IMR-90 (cell line): ENCODE measurements around the gene HTT. TPM values are rescaled to one million over a fixed set of nuclear protein-coding genes. Genes with fewer than 3 reads are reported as not detected.

Source experiments
- ATAC-seq: fragments of 200-7000 bp; cut with Tn5 transposase; 2 replicates; pipeline ENCODE4 v1.9.1; 2020; ENCODE audit warnings: low read depth, mild to moderate bottlenecking, moderate library complexity
- BruUV-seq: library from RNA; stranded (reverse); fragments of 400-500 nt; replicated peaks from 2 replicates; lab custom pipeline; 2021; lab: Mats Ljungman, UMichigan
- CTCF ChIA-PET: fragments of 300-600 bp; formaldehyde crosslinking; extraction: SDS; loops from one replicate; lab custom pipeline; 2021; ENCODE audit warnings: antibody characterized with exemption; lab: Yijun Ruan, JAX
- POLR2A ChIA-PET: fragments of 300-600 bp; sonication (Branson Sonifier 250); formaldehyde crosslinking; loops from one replicate; lab custom pipeline; 2022; ENCODE audit warnings: antibody characterized with exemption; ENCODE audit not compliant: unreplicated experiment; lab: Charles Lee
- DNase-seq: peaks from one replicate; pipeline ENCODE4 v3.0.0; 2013
- H2AFZ ChIP-seq: replicated peaks from 2 replicates; pipeline ENCODE3; 2013; ENCODE audit warnings: low read length, mild to moderate bottlenecking; ENCODE audit not compliant: poor library complexity
- H2AK5ac ChIP-seq: 2 replicates; pipeline ENCODE4 v1.6.1; 2013; ENCODE audit warnings: low read depth, low read length, inconsistent platforms
- H2AK9ac ChIP-seq: replicated peaks from 2 replicates; pipeline ENCODE3; 2013; ENCODE audit warnings: mild to moderate bottlenecking, low read depth, low read length, moderate library complexity; ENCODE audit not compliant: poor library complexity
- H2BK120ac ChIP-seq: 2 replicates; pipeline ENCODE4 v1.6.1; 2013; ENCODE audit warnings: low read depth, low read length, inconsistent platforms
- H2BK15ac ChIP-seq: 3 replicates; pipeline ENCODE4 v1.6.1; 2013; ENCODE audit warnings: low read depth, low read length, inconsistent platforms
- H2BK20ac ChIP-seq: 2 replicates; pipeline ENCODE4 v1.6.1; 2013; ENCODE audit warnings: low read depth, mild to moderate bottlenecking, inconsistent platforms, low read length, moderate library complexity
- H2BK5ac ChIP-seq: 2 replicates; pipeline ENCODE4 v1.6.1; 2013; ENCODE audit warnings: mild to moderate bottlenecking, low read depth, low read length, inconsistent platforms; ENCODE audit not compliant: poor library complexity, severe bottlenecking
- H3K14ac ChIP-seq: replicated peaks from 2 replicates; pipeline ENCODE4 v1.6.1; 2013; ENCODE audit warnings: low read depth, low read length, inconsistent platforms
- H3K18ac ChIP-seq: 2 replicates; pipeline ENCODE4 v1.6.1; 2013; ENCODE audit warnings: low read depth, low read length, control low read depth
- H3K23ac ChIP-seq: 2 replicates; pipeline ENCODE4 v1.6.1; 2013; ENCODE audit warnings: low read depth, low read length, inconsistent platforms
- H3K27ac ChIP-seq: 2 replicates; pipeline ENCODE4 v1.5.1; 2013; ENCODE audit warnings: mild to moderate bottlenecking, control low read depth, low read length; ENCODE audit not compliant: insufficient read depth
- H3K27me3 ChIP-seq: 2 replicates; pipeline ENCODE4 v1.6.1; 2013; ENCODE audit warnings: low read length; ENCODE audit not compliant: control insufficient read depth, insufficient read depth
- H3K36me3 ChIP-seq: 2 replicates; pipeline ENCODE4 v1.6.1; 2013; ENCODE audit warnings: low read length, mixed read lengths; ENCODE audit not compliant: control insufficient read depth, insufficient read depth
- H3K4ac ChIP-seq: 2 replicates; pipeline ENCODE4 v1.6.1; 2013; ENCODE audit warnings: low read depth, low read length, inconsistent platforms
- H3K4me1 ChIP-seq: 2 replicates; pipeline ENCODE4 v1.6.1; 2013; ENCODE audit warnings: low read length, mixed read lengths; ENCODE audit not compliant: control insufficient read depth, insufficient read depth
- H3K4me2 ChIP-seq: 2 replicates; pipeline ENCODE4 v1.6.1; 2013; ENCODE audit warnings: low read depth, mild to moderate bottlenecking, control low read depth, low read length, moderate library complexity
- H3K4me3 ChIP-seq: 2 replicates; pipeline ENCODE4 v1.5.1; 2013; ENCODE audit warnings: low read depth, mild to moderate bottlenecking, control low read depth, low read length, moderate library complexity; ENCODE audit not compliant: insufficient read depth
- H3K56ac ChIP-seq: 2 replicates; pipeline ENCODE4 v1.6.1; 2013; ENCODE audit warnings: low read length, inconsistent platforms; ENCODE audit not compliant: insufficient read depth; ENCODE audit errors: extremely low read depth
- H3K79me1 ChIP-seq, 2 experiments: 2 replicates each; pipeline ENCODE4 v1.6.1; 2013; ENCODE audit warnings: low read length in 2 of 2, inconsistent platforms in 1 of 2, low read depth in 1 of 2
- H3K9ac ChIP-seq: 2 replicates; pipeline ENCODE4 v1.6.1; 2013; ENCODE audit warnings: low read depth, low read length, control low read depth
- H3K9me1 ChIP-seq: 2 replicates; pipeline ENCODE4 v1.6.1; 2013; ENCODE audit warnings: low read length, inconsistent platforms; ENCODE audit not compliant: insufficient read depth
- H3K9me3 ChIP-seq: 2 replicates; pipeline ENCODE4 v1.6.1; 2013; ENCODE audit warnings: low read length; ENCODE audit not compliant: control insufficient read depth, insufficient read depth
- H4K20me1 ChIP-seq: 2 replicates; pipeline ENCODE4 v1.6.1; 2013; ENCODE audit warnings: low read length, inconsistent platforms; ENCODE audit not compliant: insufficient read depth
- H4K5ac ChIP-seq: 2 replicates; pipeline ENCODE4 v1.6.1; 2013; ENCODE audit warnings: mild to moderate bottlenecking, low read depth, low read length, control low read depth
- H4K8ac ChIP-seq, 2 experiments: 2 replicates each; pipeline ENCODE4 v1.6.1; 2013; ENCODE audit warnings: low read depth in 2 of 2, low read length in 2 of 2, control low read depth in 1 of 2, inconsistent platforms in 1 of 2
- H4K91ac ChIP-seq: 2 replicates; pipeline ENCODE4 v1.6.1; 2013; ENCODE audit warnings: low read depth, low read length, inconsistent platforms; ENCODE audit not compliant: insufficient read depth
- CHD1 ChIP-seq: IDR thresholded peaks from 2 replicates; pipeline ENCODE4 v1.6.1; 2012; ENCODE audit warnings: low read depth, low read length, improper control_type of control experiment
- MAZ ChIP-seq: IDR thresholded peaks from 2 replicates; pipeline ENCODE4 v1.6.1; 2012; ENCODE audit warnings: low read depth, mild to moderate bottlenecking, low read length, improper control_type of control experiment, moderate library complexity, borderline replicate concordance
- MXI1 ChIP-seq: IDR thresholded peaks from 2 replicates; pipeline ENCODE4 v1.6.1; 2012; ENCODE audit warnings: low read depth, mild to moderate bottlenecking, low read length, moderate library complexity, borderline replicate concordance
- RFX5 ChIP-seq: IDR thresholded peaks from 2 replicates; pipeline ENCODE4 v1.8.0; 2012; ENCODE audit warnings: low read depth, mild to moderate bottlenecking, low read length, moderate library complexity
- USF2 ChIP-seq: fragments of 150-350 bp; IDR thresholded peaks from 2 replicates; pipeline ENCODE4 v1.6.1; 2017; ENCODE audit warnings: mild to moderate bottlenecking, antibody characterized with exemption, low read length, low read depth
- WGBS, 2 experiments: methylation state at CpG; one replicate each; pipeline versions ENCODE4 v1.1.5 to v1.1.7; 2013; ENCODE audit warnings: missing lambda C conversion rate in 2 of 2; ENCODE audit not compliant: insufficient read length in 1 of 2; ENCODE audit errors: extremely low coverage in 2 of 2; 5-methylcytosine and 5-hydroxymethylcytosine counted together
- dilution Hi-C: fragments of 300-500 bp; cut with HindIII; formaldehyde crosslinking; loops from one replicate; pipeline ENCODE4 v1.14.3; 2018; ENCODE audit warnings: low sequenced_read_pairs; ENCODE audit not compliant: unreplicated experiment
- in situ Hi-C: fragments of 300-500 bp; cut with MboI; formaldehyde crosslinking; loops from 3 replicates; pipeline ENCODE4 v1.14.3; 2019; ENCODE audit warnings: low sequenced_read_pairs, inconsistent platforms, mixed read lengths
- intact Hi-C: fragments of 100-400 bp; cut with micrococcal nuclease; formaldehyde crosslinking; loops from 2 replicates; pipeline ENCODE4 v1.10.0; 2022
- polyA plus RNA-seq, 3 experiments: library from polyadenylated mRNA; depleted of rRNA; stranded (reverse); fragments of >200 nt; gene quantifications; 2 replicates each; pipeline ENCODE4 v1.2.3, GENCODE V29; 2012; ENCODE audit warnings: low replicate concordance in 1 of 3
- total RNA-seq: library from RNA; depleted of rRNA; stranded (reverse); fragments of >200 nt; gene quantifications from 2 replicates; pipeline ENCODE4 v1.2.3, GENCODE V29; 2012

HTT gene
- total and polyA plus RNA-seq, 2 of the 4 experiments (the other 2 are of a cell fraction), result 11.6 to 14.3 TPM

DNA sequence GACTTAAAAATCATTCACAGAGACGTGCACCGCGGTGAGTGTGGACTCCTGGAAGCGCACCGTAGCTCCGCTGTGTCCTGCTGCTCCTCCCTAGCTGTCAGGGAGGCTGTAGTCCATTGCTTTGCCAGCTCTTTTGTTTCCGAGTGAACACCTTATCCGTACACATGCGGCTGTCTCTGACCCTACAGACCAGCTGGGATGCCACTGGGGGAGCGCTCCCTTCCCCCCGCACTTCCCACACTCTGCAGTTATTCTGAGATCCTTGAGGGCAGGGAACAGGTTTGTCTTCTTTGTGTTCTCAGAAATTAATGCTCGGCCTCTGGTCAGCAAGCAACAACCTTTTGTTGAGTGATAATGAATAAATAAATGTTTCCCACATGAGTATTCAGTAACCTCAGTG, 140.8 kb downstream of the HTT start:
- TF ChIP-seq USF2 (no peak), RFX5 (no peak), MAZ (no peak), CHD1 (no peak), MXI1 (no peak)
- Histone ChIP-seq H3K4me2 (no peak overlapping the region), H3K18ac (no peak overlapping the region), H3K4me3 (no peak overlapping the region), H4K20me1 (no peaks in the 10 kb centered on the region), H3K9me3 (no peaks in the 10 kb centered on the region), H2AFZ (no peak overlapping the region), H2AK9ac (no peak overlapping the region), H4K91ac (no peak overlapping the region), H3K27ac (no peak overlapping the region), H3K27me3 (no peaks in the 10 kb centered on the region), H3K14ac (no peak overlapping the region), H3K4ac (no peak overlapping the region), H3K4me1 (no peaks in the 10 kb centered on the region), H4K8ac (no peak overlapping the region), H3K36me3 (peaks cover 57% of the 10 kb centered on the region), H3K9me1 (peaks cover 2% of the 10 kb centered on the region), H4K5ac (no peak overlapping the region), H2AK5ac (no peak overlapping the region), H2BK15ac (no peak overlapping the region), H2BK120ac (no peak overlapping the region), H2BK20ac (no peak overlapping the region), H3K23ac (no peak overlapping the region), H3K9ac (no peak overlapping the region), H3K79me1 (no peaks in the 10 kb centered on the region), H3K56ac (no peak overlapping the region), H2BK5ac (no peak overlapping the region)
- in situ Hi-C loops (no loop called here), intact Hi-C loops (no loop called here), dilution Hi-C loops (no loop called here)
- DNase-seq (no peak), ATAC-seq (no peak)
- 96% methylated on average over 6 of the region's 12 CpGs; no CpG with 5 or more reads in 1 of the 2 experiments for WGBS, 2 experiments
- no TSS peak for BruUV-seq
- ChIA-PET POLR2A (no interaction called here), CTCF (interaction anchor here (1.1 kb wide), 1 partner anchor 28 kb away, joined by 3 read pairs; no protein-coding TSS in a partner anchor)
